ENCODE data around the gene CARD9.

- no peak for TF ChIP-seq CTCF (IDR thresholded peaks at IDR 0.05)
- no peak for TF ChIP-seq EZH2 (IDR thresholded peaks at IDR 0.05)
- no peak for TF ChIP-seq EZH2phosphoT487 (IDR thresholded peaks at IDR 0.05)
Measured at GRCh38 chr9:136381311-136381710, 7.8 kb upstream of the CARD9 start.

Measured in neural progenitor cell (in vitro differentiated cells).